ENCODE results near the gene FBXO17. TPM values are rescaled to one million over a fixed set of nuclear protein-coding genes. Genes with fewer than 3 reads are reported as not detected.

FBXO17 gene
- total and polyA plus RNA-seq, 2 of the 13 experiments (the other 11 are each of a cell fraction or from before 2014, with no cell fraction given): 22.1 to 58.7 TPM

- no peaks in the 10 kb centered on the region for H3K9me3 ChIP-seq (ENCODE audit: low read length)
- H3K4me2 ChIP-seq (ENCODE audit: low read depth, low read length): no peak overlapping the region
- POLR2A ChIA-PET: no interaction called here
- WGBS (ENCODE audit: low lambda C conversion rate): 0% methylated on average over 1 of the region's 3 CpGs
- H4K20me1 ChIP-seq (ENCODE audit: insufficient read depth, low read length): no peaks in the 10 kb centered on the region
- DNase-seq (ENCODE audit: low spot score) (no peak), ATAC-seq (no peak), FAIRE-seq (no peak)
- no peak overlapping the region for H2AFZ ChIP-seq (ENCODE audit: low read length)
- 0 out of 2 replicates have a peak, but pooled peaks cover 5% of the 10 kb centered on the region for H3K4me1 ChIP-seq (ENCODE audit: insufficient read depth, low read length)
- TF ChIP-seq ATF6 (CRISPR knock-in tag; conservative IDR thresholded peaks at IDR 0.05) (no peak), HNRNPH1 (optimal IDR thresholded peaks at IDR 0.05; ENCODE audit: low read depth, low read length) (no peak), ZNF839 (CRISPR knock-in tag; IDR thresholded peaks at IDR 0.05; ENCODE audit: borderline replicate concordance) (no peak), ZNF780A (CRISPR knock-in tag; IDR thresholded peaks at IDR 0.05) (no peak), ZNF546 (CRISPR knock-in tag; conservative IDR thresholded peaks at IDR 0.05) (no peak), FOXO4 (CRISPR knock-in tag; conservative IDR thresholded peaks at IDR 0.05) (no peak), ZNF580 (CRISPR knock-in tag; IDR thresholded peaks at IDR 0.05; ENCODE audit: borderline replicate concordance, low read depth) (no peak), HIC2 (CRISPR knock-in tag; IDR thresholded peaks at IDR 0.05; ENCODE audit: low read depth) (no peak), ZBTB8A (CRISPR knock-in tag; IDR thresholded peaks at IDR 0.05; ENCODE audit: borderline replicate concordance, low read depth) (no peak), PTBP1 (IDR thresholded peaks at IDR 0.05; ENCODE audit: low read depth, low read length, poor library complexity, severe bottlenecking) (no peak), ZNF639 (CRISPR knock-in tag; conservative IDR thresholded peaks at IDR 0.05) (no peak), SIX4 (CRISPR knock-in tag; IDR thresholded peaks at IDR 0.05) (no peak), SOX5 (CRISPR knock-in tag; IDR thresholded peaks at IDR 0.05; ENCODE audit: borderline replicate concordance) (no peak), MXD3 (CRISPR knock-in tag; IDR thresholded peaks at IDR 0.05) (no peak), NCOA2 (CRISPR knock-in tag; IDR thresholded peaks at IDR 0.05) (no peak), SMAD3 (CRISPR knock-in tag; IDR thresholded peaks at IDR 0.05) (no peak)
- no peak overlapping the region for H3K4me3 ChIP-seq (replicated peaks in 1 of 3; ENCODE audit: insufficient read depth in 1 of 3, low read depth in 2 of 3, low read length in 3 of 3)
- H3K9ac ChIP-seq (ENCODE audit: insufficient read depth, low read depth, low read length): no peak overlapping the region
- no peaks in the 10 kb centered on the region for H3K27me3 ChIP-seq (ENCODE audit: control insufficient read depth in 1 of 2, insufficient read depth in 2 of 2, low read length in 2 of 2)
- no TSS peak for BruUV-seq (replicated peaks)
- intact Hi-C loops (cut with micrococcal nuclease; ENCODE audit: unreplicated experiment): no loop called here
- no peak overlapping the region for H3K27ac ChIP-seq (ENCODE audit: extremely low read length, insufficient read depth, low read length)
- no peaks in the 10 kb centered on the region for H3K79me2 ChIP-seq (ENCODE audit: insufficient read depth, low read length)
- in situ Hi-C loops (cut with HindIII; ENCODE audit: extremely low pct_ligation_motif_present, low pct_unique_long_range_greater_than_20kb): no loop called here
- CTCF ChIA-PET (ENCODE audit: low intra/inter-chr PET ratio, low total read pairs): no interaction called here
- no peaks in the 10 kb centered on the region for H3K36me3 ChIP-seq (replicated peaks in 1 of 2; ENCODE audit: control insufficient read depth in 1 of 2, insufficient read depth in 2 of 2, low read length in 2 of 2)
These were observed 31.6 kb upstream of the FBXO17 start for GRCh38 chr19:39007096-39007495.
